HCT116 (cell line): ENCODE measurements around the gene RABL6. TPM values are rescaled to one million over a fixed set of nuclear protein-coding genes. Genes with fewer than 3 reads are reported as not detected.

Source experiments
- ATAC-seq: fragments of 200-7000 bp; cut with Tn5 transposase; 2 replicates; pipeline ENCODE4 v1.9.1; 2020; ENCODE audit warnings: mild to moderate bottlenecking, moderate library complexity
- BruUV-seq: library from RNA; stranded (reverse); fragments of 400-500 nt; replicated peaks from 2 replicates; lab custom pipeline; 2021; lab: Mats Ljungman, UMichigan
- CTCF ChIA-PET: fragments of 300-600 bp; sonication (Branson Sonifier 250); formaldehyde crosslinking; loops from one replicate; lab custom pipeline; 2021; ENCODE audit warnings: antibody characterized with exemption; lab: Charles Lee
- POLR2A ChIA-PET: fragments of 300-600, 350-600 bp; sonication (Branson Sonifier 250); formaldehyde crosslinking; loops from one replicate; lab custom pipeline; 2021; ENCODE audit warnings: antibody characterized with exemption; lab: Charles Lee
- RAD21 ChIA-PET, 2 experiments: fragments of 300-600 bp; sonication (Branson Sonifier 250); formaldehyde crosslinking; loops; one replicate each; lab custom pipeline; 2023; ENCODE audit warnings: low total read pairs in 2 of 2; ENCODE audit not compliant: uncharacterized antibody in 2 of 2, unreplicated experiment in 2 of 2, low non-redundant PET in 1 of 2; lab: Charles Lee
- DNase-seq: peaks from one replicate; pipeline ENCODE4 v3.0.0-alpha.2; 2010; ENCODE audit warnings: low read depth, low spot score
- H2AFZ ChIP-seq: fragments of 200-600 bp; shearing (Covaris generic), sonication (generic); 2 replicates; pipeline ENCODE4 v1.6.1; 2017; ENCODE audit warnings: low read depth, mixed run types, mixed read lengths, antibody characterized with exemption, low read length; ENCODE audit not compliant: poor library complexity, severe bottlenecking
- H3K27ac ChIP-seq: 2 replicates; pipeline ENCODE4 v1.5.1; 2012; ENCODE audit warnings: low read depth, low read length
- H3K27me3 ChIP-seq: fragments of 200-600 bp; sonication (generic); 2 replicates; pipeline ENCODE4 v1.6.1; 2016; ENCODE audit warnings: mixed run types, low read length, mixed read lengths; ENCODE audit not compliant: insufficient read depth
- H3K36me3 ChIP-seq, 2 experiments: fragments of 200-500 bp in 1 of 2; fragments of 200-600 bp in 1 of 2; sonication (Bioruptor generic) in 1 of 2; sonication (generic) in 1 of 2; 2 replicates each; pipeline versions ENCODE4 v1.5.1 to v1.6.1; 2014 to 2016; ENCODE audit warnings: low read length in 2 of 2, inconsistent platforms in 1 of 2, mixed read lengths in 1 of 2, mixed run types in 1 of 2; ENCODE audit not compliant: insufficient read depth in 2 of 2, control insufficient read depth in 1 of 2
- H3K4me1 ChIP-seq, 2 experiments: fragments of 200-600 bp in 1 of 2; sonication (generic) in 1 of 2; 2 replicates each; pipeline versions ENCODE4 v1.5.1 to v1.6.1; 2012 to 2017; ENCODE audit warnings: low read length in 2 of 2, inconsistent platforms in 1 of 2, mild to moderate bottlenecking in 1 of 2, mixed read lengths in 1 of 2, mixed run types in 1 of 2, moderate library complexity in 1 of 2; ENCODE audit not compliant: insufficient read depth in 2 of 2, control insufficient read depth in 1 of 2
- H3K4me2 ChIP-seq: fragments of 200-600 bp; sonication (generic); 2 replicates; pipeline ENCODE4 v1.6.1; 2017; ENCODE audit warnings: mixed run types, low read length, mixed read lengths
- H3K4me3 ChIP-seq, 2 experiments: fragments of 200-600 bp in 1 of 2; sonication (generic) in 1 of 2; replicated peaks in 1 of 2; 2 replicates each; pipeline ENCODE4 v1.5.1; 2011 to 2016; ENCODE audit warnings: low read length in 2 of 2, control low read depth in 1 of 2, low read depth in 1 of 2, mild to moderate bottlenecking in 1 of 2, mixed read lengths in 1 of 2, mixed run types in 1 of 2
- H3K79me2 ChIP-seq: fragments of 200-600 bp; sonication (generic); 2 replicates; pipeline ENCODE4 v1.6.1; 2017; ENCODE audit warnings: mild to moderate bottlenecking, mixed run types, low read length, moderate library complexity, mixed read lengths; ENCODE audit not compliant: insufficient read depth
- H3K9ac ChIP-seq: fragments of 200-600 bp; sonication (generic); 2 replicates; pipeline ENCODE4 v1.6.1; 2016; ENCODE audit warnings: low read length, mixed read lengths
- H3K9me2 ChIP-seq: fragments of 200-600 bp; sonication (generic), shearing (Covaris generic); 2 replicates; pipeline ENCODE4 v1.6.1; 2017; ENCODE audit warnings: mixed run types, mild to moderate bottlenecking, moderate library complexity; ENCODE audit not compliant: insufficient read depth
- H3K9me3 ChIP-seq, 2 experiments: fragments of 200-500 bp in 1 of 2; fragments of 200-600 bp in 1 of 2; sonication (Bioruptor generic) in 1 of 2; sonication (generic) in 1 of 2; 2 replicates each; pipeline ENCODE4 v1.6.1; 2014 to 2017; ENCODE audit warnings: low read length in 2 of 2, mixed read lengths in 2 of 2, inconsistent platforms in 1 of 2, low read depth in 1 of 2, mild to moderate bottlenecking in 1 of 2, mixed run types in 1 of 2, moderate library complexity in 1 of 2; ENCODE audit not compliant: control insufficient read depth in 1 of 2, insufficient read depth in 1 of 2
- H4K20me1 ChIP-seq: fragments of 200-600 bp; sonication (generic), shearing (Covaris generic); 2 replicates; pipeline ENCODE4 v1.6.1; 2017; ENCODE audit warnings: mixed run types, mild to moderate bottlenecking, moderate library complexity; ENCODE audit not compliant: insufficient read depth
- ATF3 ChIP-seq: IDR thresholded peaks from 2 replicates; pipeline ENCODE4 v1.6.1; 2012
- CTCF ChIP-seq, 3 experiments: fragments of 200-600 bp in 1 of 3; sonication (generic) in 1 of 3; IDR thresholded peaks in 2 of 3; conservative IDR thresholded peaks in 1 of 3; 2 replicates each; pipeline ENCODE4 v1.5.1; 2012 to 2017; ENCODE audit warnings: low read depth in 2 of 3, low read length in 2 of 3, antibody characterized with exemption in 1 of 3, borderline replicate concordance in 1 of 3, control low read depth in 1 of 3, mild to moderate bottlenecking in 1 of 3, mixed read lengths in 1 of 3, mixed run types in 1 of 3, moderate library complexity in 1 of 3; ENCODE audit not compliant: insufficient read depth in 1 of 3
- EZH2 ChIP-seq: fragments of 200-600 bp; sonication (generic); IDR thresholded peaks from 2 replicates; pipeline ENCODE4 v1.6.1; 2017; ENCODE audit warnings: antibody characterized with exemption, mixed run types
- EZH2phosphoT487 ChIP-seq: fragments of 200-600 bp; IDR thresholded peaks from 2 replicates; pipeline ENCODE4 v1.6.1; 2018; ENCODE audit warnings: antibody characterized with exemption, borderline replicate concordance
- MAX ChIP-seq: IDR thresholded peaks from 2 replicates; pipeline ENCODE4 v1.6.1; 2012
- POLR2A ChIP-seq: IDR thresholded peaks from 2 replicates; pipeline ENCODE4 v1.7.0; 2011; ENCODE audit warnings: borderline replicate concordance; ENCODE audit not compliant: insufficient read depth, insufficient read length; ENCODE audit errors: extremely low read depth
- POLR2AphosphoS5 ChIP-seq: IDR thresholded peaks from 2 replicates; pipeline ENCODE4 v1.6.1; 2011; ENCODE audit warnings: mild to moderate bottlenecking, low read depth, low read length, moderate library complexity
- TCF7L2 ChIP-seq: IDR thresholded peaks from 2 replicates; pipeline ENCODE4 v1.7.0; 2011; ENCODE audit warnings: borderline replicate concordance, inconsistent platforms; ENCODE audit not compliant: insufficient read depth, insufficient read length; ENCODE audit errors: extremely low read depth
- YY1 ChIP-seq: IDR thresholded peaks from 2 replicates; pipeline ENCODE4 v1.6.1; 2011; ENCODE audit warnings: low read length, low read depth, moderate library complexity, mild to moderate bottlenecking; ENCODE audit not compliant: insufficient replicate concordance; ENCODE audit errors: extremely low read depth
- ZFX ChIP-seq: fragments of 450-650 bp; IDR thresholded peaks from 2 replicates; pipeline ENCODE4 v1.6.1; 2017
- intact Hi-C: fragments of 100-400 bp; cut with micrococcal nuclease; formaldehyde crosslinking; loops from 2 replicates; pipeline ENCODE4 v1.10.0; 2022
- total RNA-seq: library from RNA; stranded (reverse); gene quantifications from one replicate; pipeline ENCODE4 v1.2.1, GENCODE V29; 2021; ENCODE audit not compliant: unreplicated experiment

The RABL6 gene
- total RNA-seq, 1 experiment from 2014 or later, result 98.6 TPM

GRCh38 chr9:136876476-136876875 lies 68.7 kb downstream of the RABL6 start:
- Histone ChIP-seq H3K9me3 (no peaks in the 10 kb centered on the region; a peak in 1 of 4 replicates), H4K20me1 (no peaks in the 10 kb centered on the region), H3K27me3 (no peaks in the 10 kb centered on the region), H3K4me2 (no peak overlapping the region), H3K9ac (no peak overlapping the region), H3K9me2 (no peaks in the 10 kb centered on the region), H3K4me3 (no peak overlapping the region), H3K27ac (no peak overlapping the region), H3K36me3 (no peaks in the 10 kb centered on the region), H3K79me2 (no peaks in the 10 kb centered on the region), H2AFZ (no peak overlapping the region), H3K4me1 (peaks cover 1 to 2% of the 10 kb centered on the region in 2 experiments; a peak in 1 of 4 replicates)
- ChIA-PET CTCF (no interaction called here), RAD21 (no interaction called here), POLR2A (no interaction called here)
- no peak for TF ChIP-seq EZH2
- no peak for TF ChIP-seq MAX
- no peak for TF ChIP-seq CTCF (IDR thresholded peaks at IDR 0.05 in 2 of 3, conservative IDR thresholded peaks at IDR 0.05 in 1 of 3; ENCODE audit: borderline replicate concordance in 1 of 3, insufficient read depth in 1 of 3, low read depth in 2 of 3, low read length in 2 of 3)
- no peak for TF ChIP-seq TCF7L2
- TF ChIP-seq POLR2AphosphoS5, result no peak
- TF ChIP-seq POLR2A, result no peak
- TF ChIP-seq EZH2phosphoT487, result no peak
- no peak for TF ChIP-seq ATF3
- TF ChIP-seq ZFX, result no peak
- TF ChIP-seq YY1, result no peak
- ATAC-seq (no peak), DNase-seq (no peak)
- intact Hi-C loops, result no loop called here
- BruUV-seq, result no TSS peak
